Bronchial epithelial cell (primary cell): Measurements from ENCODE around the gene SORBS1. TPM values are rescaled to one million over a fixed set of nuclear protein-coding genes. Genes with fewer than 3 reads are reported as not detected.

Experiments
- DNase-seq: peaks from one replicate; pipeline ENCODE4 v3.0.0-alpha.2; 2010; ENCODE audit warnings: low read depth
- FAIRE-seq: peaks from 2 replicates; lab custom pipeline; 2011; peaks lifted over from hg19 to GRCh38; lab: Jason Lieb, UNC
- H3K27me3 ChIP-seq: 2 replicates; pipeline ENCODE4 v1.5.1; 2011; ENCODE audit warnings: low read length; ENCODE audit not compliant: control insufficient read depth, insufficient read depth
- H3K36me3 ChIP-seq: 2 replicates; pipeline ENCODE4 v1.5.1; 2011; ENCODE audit warnings: low read length; ENCODE audit not compliant: control insufficient read depth, insufficient read depth
- H3K4me3 ChIP-seq: 2 replicates; pipeline ENCODE4 v1.5.1; 2011; ENCODE audit warnings: mild to moderate bottlenecking, low read depth, low read length, control low read depth
- total RNA-seq: library from RNA; depleted of rRNA; stranded (reverse); fragments of >200 nt; gene quantifications from 2 replicates; pipeline ENCODE4 v1.2.1, GENCODE V29; 2014
- TF ChIP-seq, protein P1 (sequence below): IDR thresholded peaks from 2 replicates; pipeline ENCODE4 v1.5.1; 2011; ENCODE audit warnings: mild to moderate bottlenecking, moderate library complexity, low read length, control low read depth, inconsistent platforms; ENCODE audit not compliant: insufficient read depth, severe bottlenecking

Gene SORBS1
- total RNA-seq, 1 donor from 2014 or later: under 0.01 TPM

DNA sequence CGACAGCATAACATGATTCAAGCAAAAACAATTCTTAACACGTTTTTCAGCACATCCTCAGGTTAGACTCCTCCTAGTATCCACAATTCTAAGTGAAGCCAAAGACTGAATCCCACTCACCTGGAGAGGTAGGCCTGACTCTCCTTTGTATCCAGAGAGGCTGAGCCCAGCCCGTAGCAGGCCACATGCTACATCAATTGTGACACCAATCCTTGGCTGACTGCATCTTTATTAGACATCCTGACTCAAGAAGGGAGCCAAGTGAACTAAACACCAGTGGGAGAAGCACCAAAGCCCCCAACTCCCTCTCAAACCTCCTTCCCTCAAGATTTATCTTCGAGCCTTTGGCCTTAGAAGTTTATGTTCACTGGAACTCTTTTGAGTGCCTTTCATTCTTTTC is 144.9 kb downstream of the SORBS1 start:
- FAIRE-seq (peak; percentile 66), DNase-seq (no peak)
- Histone ChIP-seq H3K4me3 (no peak overlapping the region), H3K36me3 (no peaks in the 10 kb centered on the region), H3K27me3 (no peaks in the 10 kb centered on the region)
- TF ChIP-seq, protein P1, sequence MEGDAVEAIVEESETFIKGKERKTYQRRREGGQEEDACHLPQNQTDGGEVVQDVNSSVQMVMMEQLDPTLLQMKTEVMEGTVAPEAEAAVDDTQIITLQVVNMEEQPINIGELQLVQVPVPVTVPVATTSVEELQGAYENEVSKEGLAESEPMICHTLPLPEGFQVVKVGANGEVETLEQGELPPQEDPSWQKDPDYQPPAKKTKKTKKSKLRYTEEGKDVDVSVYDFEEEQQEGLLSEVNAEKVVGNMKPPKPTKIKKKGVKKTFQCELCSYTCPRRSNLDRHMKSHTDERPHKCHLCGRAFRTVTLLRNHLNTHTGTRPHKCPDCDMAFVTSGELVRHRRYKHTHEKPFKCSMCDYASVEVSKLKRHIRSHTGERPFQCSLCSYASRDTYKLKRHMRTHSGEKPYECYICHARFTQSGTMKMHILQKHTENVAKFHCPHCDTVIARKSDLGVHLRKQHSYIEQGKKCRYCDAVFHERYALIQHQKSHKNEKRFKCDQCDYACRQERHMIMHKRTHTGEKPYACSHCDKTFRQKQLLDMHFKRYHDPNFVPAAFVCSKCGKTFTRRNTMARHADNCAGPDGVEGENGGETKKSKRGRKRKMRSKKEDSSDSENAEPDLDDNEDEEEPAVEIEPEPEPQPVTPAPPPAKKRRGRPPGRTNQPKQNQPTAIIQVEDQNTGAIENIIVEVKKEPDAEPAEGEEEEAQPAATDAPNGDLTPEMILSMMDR: no peak

DNA sequence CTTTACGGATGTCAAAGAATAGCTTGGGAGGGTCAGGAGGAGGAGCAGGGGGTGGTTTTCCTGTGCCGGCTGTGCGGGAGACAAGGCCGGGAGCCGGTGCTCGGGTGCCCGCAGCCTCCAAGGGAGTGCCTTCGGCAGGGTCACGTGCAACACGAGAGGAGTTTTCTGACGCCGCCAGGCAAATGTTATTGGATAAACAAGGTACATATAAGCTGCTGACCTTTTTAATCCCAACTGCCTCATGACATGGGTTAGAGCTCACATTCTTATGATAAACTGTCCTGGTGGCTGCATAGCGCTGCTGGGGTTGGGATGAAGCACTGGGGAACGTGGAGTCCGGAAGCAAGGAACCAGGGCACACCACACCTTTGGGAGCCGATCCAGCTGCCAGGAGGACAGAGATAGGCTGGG is 145.5 kb downstream of the SORBS1 start:
- Histone ChIP-seq H3K27me3 (no peaks in the 10 kb centered on the region), H3K4me3 (no peak overlapping the region), H3K36me3 (no peaks in the 10 kb centered on the region)
- DNase-seq (no peak), FAIRE-seq (no peak)
- TF ChIP-seq, protein P1: no peak

DNA sequence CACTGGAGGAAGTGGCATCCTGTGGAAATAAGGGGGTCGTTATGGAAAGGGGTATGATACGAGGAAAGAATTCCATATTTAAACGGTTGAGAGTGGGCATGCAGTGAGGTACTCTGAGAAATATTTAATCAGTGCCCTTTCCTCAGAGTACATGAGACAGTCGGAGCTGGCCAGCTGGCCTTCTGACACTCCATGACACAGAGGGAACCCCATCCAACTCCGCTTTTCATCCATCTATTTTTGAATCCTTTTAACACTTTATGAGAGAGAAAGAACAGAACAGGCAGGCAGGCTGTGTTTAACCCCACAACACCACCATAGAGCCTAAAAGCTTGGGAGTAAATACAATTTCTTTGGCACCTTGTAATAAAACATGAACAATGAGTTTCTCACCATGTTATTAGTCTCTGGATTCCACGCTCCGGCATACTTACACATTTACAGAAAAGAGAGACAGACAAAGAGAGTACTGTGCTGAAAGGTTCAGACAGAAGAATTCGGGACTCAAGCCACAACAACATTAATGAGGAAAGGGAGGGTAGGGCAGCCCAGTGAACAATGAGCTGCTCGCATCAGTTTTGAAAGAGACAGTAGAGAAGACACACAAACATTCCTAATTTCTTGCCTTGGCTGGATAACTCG is 146.2 kb downstream of the SORBS1 start:
- no peak for FAIRE-seq
- DNase-seq: no peak
- Histone ChIP-seq H3K36me3 (no peaks in the 10 kb centered on the region), H3K27me3 (no peaks in the 10 kb centered on the region), H3K4me3 (no peak overlapping the region)
- TF ChIP-seq, protein P1: no peak

DNA sequence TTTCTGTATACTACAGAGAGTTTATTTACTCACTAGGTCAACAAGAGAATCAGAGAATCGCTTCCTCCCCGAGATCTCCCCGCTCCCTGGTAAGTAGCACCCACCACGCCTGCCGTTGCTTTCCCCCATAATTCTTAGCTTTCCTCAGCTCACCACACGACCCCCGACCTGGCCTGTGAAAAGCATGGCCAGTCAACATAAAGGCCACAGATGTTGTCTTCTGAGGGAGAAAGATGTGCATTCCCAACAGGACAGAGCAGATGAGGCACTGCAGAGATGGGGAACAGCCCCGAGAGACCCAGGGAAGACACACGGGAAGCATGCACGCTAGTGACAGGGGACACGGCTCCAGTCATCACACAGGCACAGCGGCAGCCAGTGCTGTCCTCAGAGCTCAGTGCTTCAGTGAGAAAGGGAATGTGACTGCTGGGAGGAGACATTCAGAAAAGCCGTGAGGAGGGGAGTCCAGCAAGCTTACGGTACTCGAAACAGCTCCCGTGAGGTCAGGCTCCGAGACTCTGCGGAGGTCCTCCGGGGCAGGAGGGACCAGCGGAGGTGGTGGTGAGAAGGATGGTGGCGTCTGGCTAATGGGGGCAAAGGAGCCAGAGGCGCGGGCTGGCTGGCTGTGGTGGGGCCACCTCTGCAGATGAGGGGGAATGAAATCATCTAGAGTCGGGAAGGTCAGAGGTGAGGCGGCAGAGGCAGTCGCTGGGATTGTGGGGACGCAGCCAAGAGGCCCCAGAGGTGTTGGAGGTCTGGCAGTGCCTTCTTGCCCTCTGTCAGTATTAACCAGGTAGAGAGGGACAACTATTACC is 146.9 kb downstream of the SORBS1 start:
- TF ChIP-seq, protein P1: no peak
- Histone ChIP-seq H3K27me3 (no peaks in the 10 kb centered on the region), H3K36me3 (no peaks in the 10 kb centered on the region), H3K4me3 (no peak overlapping the region)
- FAIRE-seq (no peak), DNase-seq (no peak)

- TF ChIP-seq, protein P1: no peak
- Histone ChIP-seq H3K4me3 (no peak overlapping the region), H3K27me3 (no peaks in the 10 kb centered on the region), H3K36me3 (no peaks in the 10 kb centered on the region)
- FAIRE-seq: no peak
- DNase-seq: no peak
Measured at GRCh38 chr10:95413588-95413987, 147.6 kb downstream of the SORBS1 start.
